CD4-positive, alpha-beta T cell (primary cell): ENCODE measurements around the gene UBIAD1. TPM values are rescaled to one million over a fixed set of nuclear protein-coding genes. Genes with fewer than 3 reads are reported as not detected.
"Not testable (repeated sequence)": the region's sequence is repeated elsewhere in the genome, so short reads cannot be mapped to it uniquely, and the experiment has no call there.

ENCODE experiments used
- ATAC-seq: fragments of 200-7000 bp; cut with Tn5 transposase; one replicate; pipeline ENCODE4 v1.10.0; 2022; ENCODE audit warnings: mild to moderate bottlenecking; ENCODE audit not compliant: poor library complexity
- CTCF ChIA-PET: fragments of 350-600 bp; sonication (Branson Sonifier 250); formaldehyde crosslinking; loops from one replicate; lab custom pipeline; 2021; ENCODE audit warnings: antibody characterized with exemption, inconsistent platforms; lab: Charles Lee
- POLR2A ChIA-PET: fragments of 350-600 bp; sonication (Branson Sonifier 250); formaldehyde crosslinking; loops from one replicate; lab custom pipeline; 2021; ENCODE audit warnings: antibody characterized with exemption, inconsistent platforms; lab: Charles Lee
- DNase-seq, 14 experiments: peaks; one replicate each; pipeline ENCODE4 v3.0.0-alpha.2; 2013 to 2020; ENCODE audit warnings: mixed read lengths in 2 of 14
- H3K27ac ChIP-seq, 2 donors: one replicate each; pipeline versions ENCODE4 v1.5.1 to v1.7.0; 2013; ENCODE audit warnings: low read length in 2 of 2, low read depth in 1 of 2, mild to moderate bottlenecking in 1 of 2
- H3K27me3 ChIP-seq, 2 experiments: 1 replicate in 1 of 2; 2 replicates in 1 of 2; pipeline versions ENCODE4 v1.6.1 to v1.7.0; 2013; ENCODE audit warnings: low read length in 2 of 2, control low read depth in 1 of 2, mild to moderate bottlenecking in 1 of 2, moderate library complexity in 1 of 2; ENCODE audit not compliant: insufficient read depth in 2 of 2, control insufficient read depth in 1 of 2
- H3K36me3 ChIP-seq: one replicate; pipeline ENCODE4 v1.6.1; 2013; ENCODE audit warnings: low read length, control low read depth; ENCODE audit not compliant: insufficient read depth
- H3K4me1 ChIP-seq: one replicate; pipeline ENCODE4 v1.6.1; 2013; ENCODE audit warnings: low read length, control low read depth; ENCODE audit not compliant: insufficient read depth
- H3K4me3 ChIP-seq: one replicate; pipeline ENCODE4 v1.5.1; 2013; ENCODE audit warnings: mild to moderate bottlenecking, low read length, moderate library complexity
- H3K9me3 ChIP-seq, 2 experiments: 1 replicate in 1 of 2; 2 replicates in 1 of 2; pipeline versions ENCODE4 v1.6.1 to v1.7.0; 2013; ENCODE audit warnings: low read length in 2 of 2, mild to moderate bottlenecking in 2 of 2, control low read depth in 1 of 2, moderate library complexity in 1 of 2; ENCODE audit not compliant: control insufficient read depth in 1 of 2, insufficient read depth in 1 of 2
- H3K27ac Mint-ChIP-seq: one replicate; pipeline ENCODE4 v1.8.0; 2020; ENCODE audit warnings: mixed read lengths
- H3K27me3 Mint-ChIP-seq: one replicate; pipeline ENCODE4 v1.8.0; 2021; ENCODE audit warnings: mixed read lengths
- H3K36me3 Mint-ChIP-seq: one replicate; pipeline ENCODE4 v1.8.0; 2021; ENCODE audit warnings: low read depth, mixed read lengths
- H3K4me1 Mint-ChIP-seq: one replicate; pipeline ENCODE4 v1.8.0; 2021; ENCODE audit warnings: low read depth, mixed read lengths
- H3K4me3 Mint-ChIP-seq: one replicate; pipeline ENCODE4 v1.8.0; 2020; ENCODE audit warnings: mild to moderate bottlenecking, mixed read lengths
- H3K9me3 Mint-ChIP-seq: one replicate; pipeline ENCODE4 v1.8.0; 2020; ENCODE audit warnings: mixed read lengths
- CTCF ChIP-seq: fragments of 200-600 bp; IDR thresholded peaks from one replicate; pipeline ENCODE4 v1.8.0; 2022; ENCODE audit warnings: antibody characterized with exemption, mild to moderate bottlenecking
- intact Hi-C, 2 experiments: fragments of 100-400 bp; cut with DNase I in 1 of 2; cut with micrococcal nuclease in 1 of 2; formaldehyde crosslinking; loops; one replicate each; pipeline versions ENCODE4 v1.15.1 to v1.9.0; 2023 to 2025; cut with DNase I, micrococcal nuclease
- total RNA-seq, 174 experiments: library from RNA in 2 of 174; stranded (reverse) in 2 of 174; gene quantifications; one replicate each; pipeline ENCODE4 v1.2.3 and lab custom pipeline; 2021 to 2026

UBIAD1 gene
- total RNA-seq, 2 experiments from 2014 or later = 19.2 to 19.3 TPM

- ATAC-seq (peak; percentile 95), DNase-seq (peak; percentile 89 to 99 (median 94))
- POLR2A ChIA-PET = interaction anchor here (0.6 to 3.2 kb wide), 23 partner anchors 9 to 897 kb away, joined by 3 to 46 read pairs (median 5); partner anchors contain the start of genes CLCN6, FBXO2, FBXO6 and MTHFR
- CTCF ChIA-PET = interaction anchor here (0.6 to 2.5 kb wide), 7 partner anchors 11 to 457 kb away, joined by 3 to 10 read pairs (median 4); partner anchors contain the start of gene UBIAD1
- H3K36me3 Mint-ChIP-seq = peaks cover 31% of the 10 kb centered on the region
- intact Hi-C loops = loop anchor here in 1 of 2 experiments (1.0 to 2.0 kb wide), 3 partner anchors 10 to 250 kb away; partner anchors contain the start of gene TARDBP
- Histone ChIP-seq H3K9me3 (no peaks in the 10 kb centered on the region), H3K36me3 (peaks cover 17% of the 10 kb centered on the region), H3K27ac (peak within 1 kb of the TSS; percentile 50 to 69), H3K4me1 (peaks cover 22% of the 10 kb centered on the region), H3K4me3 (peak within 1 kb of the TSS; percentile 98), H3K27me3 (no peaks in the 10 kb centered on the region)
- no peaks in the 10 kb centered on the region for H3K27me3 Mint-ChIP-seq
- no peak for TF ChIP-seq CTCF
- H3K4me1 Mint-ChIP-seq = peaks cover 22% of the 10 kb centered on the region
- no peaks in the 10 kb centered on the region for H3K9me3 Mint-ChIP-seq
- H3K4me3 Mint-ChIP-seq = peak within 1 kb of the TSS; percentile 94
- peak within 1 kb of the TSS; percentile 89 for H3K27ac Mint-ChIP-seq
Measured at GRCh38 chr1:11262171-11263049, 10.6 kb upstream of the UBIAD1 start, which contains the start of gene MTOR. MTOR (minus strand) TSS chr1:11262551; CDS start chr1:11259409, 3,142 bp downstream.

GRCh38 chr1:11266268-11267074 is 6.5 kb upstream of the UBIAD1 start:
- CTCF ChIA-PET = no interaction called here
- Histone ChIP-seq H3K4me1 (peaks cover 14% of the 10 kb centered on the region), H3K4me3 (no peak overlapping the region), H3K9me3 (no peaks in the 10 kb centered on the region), H3K27ac (no peak overlapping the region), H3K27me3 (no peaks in the 10 kb centered on the region), H3K36me3 (no peaks in the 10 kb centered on the region)
- H3K9me3 Mint-ChIP-seq = no peaks in the 10 kb centered on the region
- intact Hi-C loops = no loop called here
- H3K27ac Mint-ChIP-seq = no peak overlapping the region
- ATAC-seq (no peak), DNase-seq (no peak)
- no peak for TF ChIP-seq CTCF
- H3K36me3 Mint-ChIP-seq = peaks cover 5% of the 10 kb centered on the region
- no peak overlapping the region for H3K4me3 Mint-ChIP-seq
- POLR2A ChIA-PET = no interaction called here
- H3K4me1 Mint-ChIP-seq = peaks cover 12% of the 10 kb centered on the region
- H3K27me3 Mint-ChIP-seq = no peaks in the 10 kb centered on the region

GRCh38 chr1:11267350-11268337 is 5.4 kb upstream of the UBIAD1 start:
- ATAC-seq, H3K36me3 ChIP-seq, H3K9me3 Mint-ChIP-seq, H3K4me1 Mint-ChIP-seq, H3K27me3 ChIP-seq, POLR2A ChIA-PET, H3K27ac ChIP-seq, DNase-seq, H3K4me3 ChIP-seq, H3K27ac Mint-ChIP-seq, H3K4me3 Mint-ChIP-seq, H3K9me3 ChIP-seq, H3K27me3 Mint-ChIP-seq, intact Hi-C loops, H3K36me3 Mint-ChIP-seq: not testable (repeated sequence)
- H3K4me1 ChIP-seq = peaks cover 12% of the 10 kb centered on the region
- CTCF ChIA-PET = interaction anchor here (1.4 kb wide), 1 partner anchor 230 kb away, joined by 3 read pairs; no protein-coding TSS in a partner anchor
